Cardiac muscle cell (in vitro differentiated cells and primary cell): Measurements from ENCODE around the gene FITM2. TPM values are rescaled to one million over a fixed set of nuclear protein-coding genes. Genes with fewer than 3 reads are reported as not detected.
A peak's percentile ranks its signal among the peaks of the same experiment; 100 is the strongest.
"Not testable (repeated sequence)": the region's sequence is repeated elsewhere in the genome, so short reads cannot be mapped to it uniquely, and the experiment has no call there.

ENCODE experiments used
- DNase-seq, 2 donors: peaks; one replicate each; pipeline versions ENCODE4 v3.0.0 to v3.0.0-alpha.2; 2010 to 2017; ENCODE audit warnings: low read depth in 1 of 2, low spot score in 1 of 2
- H3K27ac ChIP-seq: fragments of 200-600 bp; sonication (generic); 2 replicates; pipeline ENCODE4 v1.5.1; 2016
- H3K27me3 ChIP-seq: fragments of 200-600 bp; sonication (generic); 2 replicates; pipeline ENCODE4 v1.6.0; 2016; ENCODE audit warnings: control low read depth
- H3K36me3 ChIP-seq: fragments of 200-600 bp; sonication (generic); 2 replicates; pipeline ENCODE4 v1.5.1; 2016; ENCODE audit warnings: control low read depth
- H3K4me1 ChIP-seq: fragments of 200-600 bp; sonication (generic); 2 replicates; pipeline ENCODE4 v1.8.1; 2017; ENCODE audit warnings: low read depth, mild to moderate bottlenecking, mixed run types
- H3K4me3 ChIP-seq: fragments of 200-600 bp; sonication (generic); 2 replicates; pipeline ENCODE4 v1.5.1; 2016; ENCODE audit warnings: mild to moderate bottlenecking
- H3K9me3 ChIP-seq: fragments of 200-600 bp; sonication (generic); 2 replicates; pipeline ENCODE4 v1.5.1; 2017; ENCODE audit warnings: low read depth, mild to moderate bottlenecking, control low read depth
- polyA plus RNA-seq: library from polyadenylated mRNA; unstranded; fragments of >200 nt; fragmentation: Nextera tagmentation; extraction: Ambion mirVana; gene quantifications from 2 replicates; pipeline ENCODE4 v1.2.1, GENCODE V29; 2016
- total RNA-seq: library from RNA; depleted of rRNA; stranded (reverse); fragments of >200 nt; gene quantifications from 2 replicates; pipeline ENCODE4 v1.2.3, GENCODE V29; 2016
- TF ChIP-seq, protein P1 (sequence below): IDR thresholded peaks from 2 replicates; pipeline ENCODE4 v1.5.1; 2012; ENCODE audit warnings: low read depth, mild to moderate bottlenecking, low read length

FITM2 gene
- total and polyA plus RNA-seq, 2 experiments from 2014 or later: 11.6 to 11.9 TPM

DNA sequence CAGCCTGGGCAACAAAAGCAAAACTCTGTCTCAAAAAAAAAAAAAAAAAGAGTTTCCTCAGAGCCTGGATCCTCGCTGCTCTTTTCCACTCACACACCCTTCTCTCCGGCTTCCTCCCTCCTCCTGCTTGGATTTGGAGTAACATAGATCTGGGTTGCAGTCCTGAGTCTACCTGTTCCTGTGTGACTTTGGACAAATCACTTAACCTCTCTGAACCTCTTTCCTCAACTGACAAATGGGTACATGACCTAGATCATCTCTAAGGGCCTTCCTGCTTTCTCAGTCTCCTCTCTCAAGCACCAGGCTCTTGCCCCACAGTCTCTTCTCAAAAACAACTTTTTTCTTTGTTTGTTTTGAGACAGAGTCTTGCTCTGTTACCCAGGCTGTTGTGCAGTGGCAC, 20.2 kb upstream of the FITM2 start:
- no peaks in the 10 kb centered on the region for H3K36me3 ChIP-seq
- TF ChIP-seq, protein P1, sequence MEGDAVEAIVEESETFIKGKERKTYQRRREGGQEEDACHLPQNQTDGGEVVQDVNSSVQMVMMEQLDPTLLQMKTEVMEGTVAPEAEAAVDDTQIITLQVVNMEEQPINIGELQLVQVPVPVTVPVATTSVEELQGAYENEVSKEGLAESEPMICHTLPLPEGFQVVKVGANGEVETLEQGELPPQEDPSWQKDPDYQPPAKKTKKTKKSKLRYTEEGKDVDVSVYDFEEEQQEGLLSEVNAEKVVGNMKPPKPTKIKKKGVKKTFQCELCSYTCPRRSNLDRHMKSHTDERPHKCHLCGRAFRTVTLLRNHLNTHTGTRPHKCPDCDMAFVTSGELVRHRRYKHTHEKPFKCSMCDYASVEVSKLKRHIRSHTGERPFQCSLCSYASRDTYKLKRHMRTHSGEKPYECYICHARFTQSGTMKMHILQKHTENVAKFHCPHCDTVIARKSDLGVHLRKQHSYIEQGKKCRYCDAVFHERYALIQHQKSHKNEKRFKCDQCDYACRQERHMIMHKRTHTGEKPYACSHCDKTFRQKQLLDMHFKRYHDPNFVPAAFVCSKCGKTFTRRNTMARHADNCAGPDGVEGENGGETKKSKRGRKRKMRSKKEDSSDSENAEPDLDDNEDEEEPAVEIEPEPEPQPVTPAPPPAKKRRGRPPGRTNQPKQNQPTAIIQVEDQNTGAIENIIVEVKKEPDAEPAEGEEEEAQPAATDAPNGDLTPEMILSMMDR: no peak
- H3K27me3 ChIP-seq: no peaks in the 10 kb centered on the region
- H3K9me3 ChIP-seq: no peaks in the 10 kb centered on the region
- H3K4me3 ChIP-seq: no peak overlapping the region
- H3K4me1 ChIP-seq: no peaks in the 10 kb centered on the region
- H3K27ac ChIP-seq: no peak overlapping the region
- no peak for DNase-seq

DNA sequence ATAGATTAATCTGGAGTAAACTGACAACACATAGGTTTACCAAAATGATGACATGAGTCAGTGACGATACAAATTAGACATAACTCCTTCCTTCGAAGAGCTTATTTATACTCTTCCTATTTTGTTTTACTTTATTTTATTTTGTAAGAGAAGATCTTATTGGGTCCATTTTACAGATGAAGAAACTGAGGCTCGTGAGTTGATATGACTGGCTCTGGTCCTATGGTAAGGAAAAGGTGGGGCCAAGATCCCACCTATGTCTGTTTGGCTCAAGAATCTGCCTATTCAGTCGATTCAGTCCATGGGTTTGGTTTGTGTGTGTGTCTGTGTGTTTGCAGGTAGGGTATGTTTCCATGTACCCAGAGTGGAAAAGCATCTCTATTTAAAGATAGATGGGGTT, 17.4 kb upstream of the FITM2 start:
- DNase-seq: no peak
- no peaks in the 10 kb centered on the region for H3K27me3 ChIP-seq
- H3K27ac ChIP-seq: no peak overlapping the region
- no peaks in the 10 kb centered on the region for H3K9me3 ChIP-seq
- TF ChIP-seq, protein P1: no peak
- no peaks in the 10 kb centered on the region for H3K36me3 ChIP-seq
- no peaks in the 10 kb centered on the region for H3K4me1 ChIP-seq
- no peak overlapping the region for H3K4me3 ChIP-seq

DNA sequence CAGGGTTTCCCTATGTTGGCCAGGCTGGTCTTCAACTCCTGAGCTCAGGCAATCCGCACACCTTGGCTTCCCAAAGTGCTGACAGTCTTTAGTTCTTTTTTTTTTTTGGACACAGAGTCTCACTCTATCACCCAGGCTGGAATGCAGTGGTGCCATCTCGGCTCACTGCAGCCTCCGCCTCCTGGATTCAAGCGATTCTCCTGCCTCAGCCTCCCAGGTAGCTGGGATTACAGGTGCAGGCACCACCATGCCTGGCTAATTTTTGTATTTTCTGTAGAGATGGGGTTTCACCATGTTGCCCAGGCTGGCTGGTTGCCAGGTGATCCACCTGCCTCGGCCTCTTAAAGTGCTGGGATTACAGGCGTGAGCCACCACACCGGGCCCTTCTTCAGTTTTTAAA, 16.7 kb upstream of the FITM2 start:
- not testable (repeated sequence) for DNase-seq, H3K27ac ChIP-seq, H3K9me3 ChIP-seq, H3K4me3 ChIP-seq, H3K4me1 ChIP-seq, H3K36me3 ChIP-seq, H3K27me3 ChIP-seq

DNA sequence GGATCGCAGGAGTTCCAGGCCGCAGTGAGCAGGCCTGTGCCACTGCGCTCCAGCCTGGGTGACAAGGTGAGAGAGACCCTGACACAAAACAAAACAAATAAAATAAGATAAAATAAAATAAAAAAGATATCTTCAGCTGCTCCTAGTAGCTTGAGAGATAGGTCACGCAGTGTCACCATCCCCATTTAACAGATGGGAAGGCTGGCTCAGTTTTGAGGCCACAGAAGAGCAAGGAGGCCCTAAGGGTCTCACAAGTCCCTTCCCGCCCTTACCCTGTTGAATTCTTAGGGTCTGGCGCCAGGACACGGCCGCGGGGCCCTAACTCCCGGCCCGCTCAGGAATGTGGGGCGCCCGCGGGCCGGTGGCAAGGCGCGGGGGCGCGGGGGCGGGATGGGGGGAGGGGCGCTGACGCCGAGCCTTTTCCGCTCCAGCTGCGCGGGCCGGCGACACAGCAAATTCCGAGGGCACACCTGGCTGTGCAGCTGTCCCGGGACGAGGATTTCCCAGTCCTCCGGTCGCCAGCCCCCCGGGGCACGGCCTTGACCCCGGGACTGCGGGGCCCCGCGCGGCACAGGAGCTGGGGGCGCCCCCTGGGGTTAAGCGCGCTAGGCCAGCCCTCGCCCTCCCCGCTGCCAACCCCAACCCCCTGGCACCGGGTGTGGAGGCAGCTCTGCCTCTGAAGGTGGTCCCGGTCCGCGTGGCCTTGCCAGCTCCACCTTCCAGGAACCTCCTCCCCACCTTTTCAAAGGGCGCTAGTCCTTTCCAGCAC, 15.6 kb upstream of the FITM2 start:
- Histone ChIP-seq H3K27me3 (no peaks in the 10 kb centered on the region), H3K27ac (no peak overlapping the region), H3K36me3 (no peaks in the 10 kb centered on the region), H3K4me3 (no peak overlapping the region), H3K4me1 (no peaks in the 10 kb centered on the region), H3K9me3 (no peaks in the 10 kb centered on the region)
- TF ChIP-seq, protein P1: peak; percentile 10
- no peak for DNase-seq

DNA sequence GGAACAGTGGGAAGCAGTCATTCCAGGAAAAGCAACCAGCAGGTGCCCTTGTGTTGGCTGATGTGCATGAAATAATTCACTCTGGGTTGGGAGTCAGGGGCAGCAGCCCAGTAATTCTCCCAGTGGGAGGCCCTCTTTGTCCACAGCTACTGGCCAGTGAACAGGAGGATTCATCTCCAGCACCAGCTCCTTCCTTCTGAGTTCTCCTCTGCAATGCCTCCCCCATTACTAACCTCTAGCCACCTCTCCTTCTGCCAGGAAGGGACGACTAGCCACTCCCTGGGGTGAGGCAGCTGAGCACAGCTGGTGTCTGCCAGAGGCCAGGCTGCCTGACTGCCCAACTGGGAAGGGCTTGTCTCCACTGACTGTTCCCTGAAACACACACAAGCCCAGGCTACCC, 13.3 kb upstream of the FITM2 start:
- Histone ChIP-seq H3K36me3 (no peaks in the 10 kb centered on the region), H3K27ac (no peak overlapping the region), H3K27me3 (no peaks in the 10 kb centered on the region), H3K4me3 (no peak overlapping the region), H3K9me3 (no peaks in the 10 kb centered on the region), H3K4me1 (no peaks in the 10 kb centered on the region)
- TF ChIP-seq, protein P1: no peak
- DNase-seq: no peak

DNA sequence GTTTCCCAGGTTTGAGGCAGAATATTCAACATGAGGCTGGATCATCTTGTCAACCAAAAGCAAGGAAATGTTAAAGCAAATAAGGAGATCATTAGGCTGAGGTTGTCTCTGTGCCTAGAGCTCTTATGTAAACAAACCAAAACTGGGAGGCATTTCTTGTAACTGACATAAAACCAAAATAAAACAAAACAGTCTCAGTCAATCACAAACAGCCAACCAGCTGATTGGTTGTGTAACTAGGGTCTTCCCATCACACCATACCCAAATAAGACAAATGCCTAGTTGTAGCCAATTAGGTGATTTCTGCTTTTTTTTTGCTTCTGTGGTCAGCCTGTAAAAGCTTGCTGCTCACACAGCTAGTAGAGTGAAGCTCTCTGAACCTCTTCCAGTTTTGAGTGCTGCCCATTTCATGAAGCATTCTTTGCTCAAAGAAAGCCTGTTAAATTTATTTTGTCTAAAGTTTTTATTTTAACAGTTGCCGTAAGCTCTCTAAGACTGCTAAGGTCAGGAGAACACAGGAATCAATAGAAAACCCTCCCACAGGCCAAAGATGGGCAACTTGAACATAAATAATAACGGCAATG, 8.9 kb upstream of the FITM2 start:
- Histone ChIP-seq H3K27me3 (no peaks in the 10 kb centered on the region), H3K36me3 (no peaks in the 10 kb centered on the region), H3K4me1 (no peaks in the 10 kb centered on the region), H3K27ac (no peak overlapping the region), H3K9me3 (no peaks in the 10 kb centered on the region), H3K4me3 (no peak overlapping the region)
- TF ChIP-seq, protein P1: no peak
- DNase-seq: no peak
